H1 (cell line): ENCODE measurements around the gene LTO1. TPM values are rescaled to one million over a fixed set of nuclear protein-coding genes. Genes with fewer than 3 reads are reported as not detected.

Experiments
- CBX5 ChIP-seq: fragments of 300-800, 300-1000 bp; sonication (generic); IDR thresholded peaks from 2 replicates; pipeline ENCODE4 v1.7.1; 2016; ENCODE audit warnings: antibody characterized with exemption, low read length, low read depth
- E2F6 ChIP-seq: IDR thresholded peaks from 2 replicates; pipeline ENCODE4 v1.6.1; 2012; ENCODE audit warnings: inconsistent platforms
- GABPA ChIP-seq: IDR thresholded peaks from 2 replicates; pipeline ENCODE4 v1.6.1; 2011; ENCODE audit warnings: mild to moderate bottlenecking, low read length, moderate library complexity, borderline replicate concordance; ENCODE audit not compliant: insufficient read depth
- HDAC2 ChIP-seq, 2 experiments: fragments of 300-600 bp in 1 of 2; sonication (generic) in 1 of 2; IDR thresholded peaks; 2 replicates each; pipeline ENCODE4 v1.6.1; 2011 to 2012; ENCODE audit warnings: low read depth in 2 of 2, low read length in 2 of 2, mild to moderate bottlenecking in 2 of 2, moderate library complexity in 2 of 2, borderline replicate concordance in 1 of 2, inconsistent platforms in 1 of 2
- NANOG ChIP-seq: IDR thresholded peaks from 2 replicates; pipeline ENCODE4 v1.6.1; 2011; ENCODE audit warnings: low read length, low read depth, mild to moderate bottlenecking, inconsistent platforms; ENCODE audit not compliant: insufficient read depth, poor library complexity, severe bottlenecking
- NRF1 ChIP-seq: IDR thresholded peaks from 2 replicates; pipeline ENCODE4 v1.6.1; 2011; ENCODE audit warnings: mild to moderate bottlenecking, low read depth, low read length, improper control_type of control experiment
- POLR2A ChIP-seq, 2 experiments: IDR thresholded peaks; 1 replicate in 1 of 2; 2 replicates in 1 of 2; pipeline ENCODE4 v1.6.1; 2011; ENCODE audit warnings: low read depth in 2 of 2, low read length in 2 of 2, mild to moderate bottlenecking in 2 of 2; ENCODE audit errors: control extremely low read depth in 1 of 2
- SP2 ChIP-seq: IDR thresholded peaks from 2 replicates; pipeline ENCODE4 v1.6.1; 2012; ENCODE audit warnings: mild to moderate bottlenecking, low read length, inconsistent platforms
- TAF1 ChIP-seq: IDR thresholded peaks from 2 replicates; pipeline ENCODE4 v1.6.1; 2011; ENCODE audit warnings: mild to moderate bottlenecking, low read depth, low read length
- TAF7 ChIP-seq: optimal IDR thresholded peaks from 2 replicates; pipeline ENCODE3; 2011; ENCODE audit warnings: low read depth, mild to moderate bottlenecking, inconsistent platforms, low read length, moderate library complexity, borderline replicate concordance
- polyA plus RNA-seq, 7 experiments: library from polyadenylated mRNA; depleted of rRNA in 3 of 7; stranded (reverse) in 5 of 7; unstranded in 2 of 7; fragments of >200 nt in 5 of 7; fragments of 200-250 nt in 2 of 7; gene quantifications; 1 replicate in 5 of 7; 2 replicates in 1 of 7; 4 replicates in 1 of 7; pipeline versions ENCODE4 v1.2.1 to v1.2.3, GENCODE V29; 2011 to 2013; ENCODE audit warnings: missing spikeins in 2 of 7, mixed read lengths in 2 of 7
- total RNA-seq: library from RNA; stranded (reverse); fragmentation: NEBNext Ultra II Directional; extraction: Animal tissue kit (Norgen Biotek cat#: 25700); gene quantifications from 2 replicates; pipeline ENCODE4 v1.2.1, GENCODE V29; 2021

Gene LTO1
- total and polyA plus RNA-seq, 2 of the 8 experiments (the other 6 are each of a cell fraction or from before 2014, with no cell fraction given) = 15.4 to 21.3 TPM

GRCh38 chr11:69648679-69649575, 26.2 kb downstream of the LTO1 start (continued):
- TF ChIP-seq SP2 (no peak), TAF1 (no peak), NRF1 (no peak), E2F6 (no peak), CBX5 (no peak), NANOG (no peak), GABPA (no peak), POLR2A (IDR thresholded peaks at IDR 0.05; ENCODE audit: control extremely low read depth in 1 of 2, low read depth in 2 of 2, low read length in 2 of 2) (no peak), TAF7 (no peak), HDAC2 (IDR thresholded peaks at IDR 0.05; ENCODE audit: borderline replicate concordance in 1 of 2, low read depth in 2 of 2, low read length in 2 of 2) (no peak)
